ENCODE results near the gene VSX2. TPM values are rescaled to one million over a fixed set of nuclear protein-coding genes. Genes with fewer than 3 reads are reported as not detected.

Gene VSX2
- total RNA-seq, 3 donors from 2014 or later (not counting 1 experiment from before 2014, with no cell fraction given) = not detected

DNA sequence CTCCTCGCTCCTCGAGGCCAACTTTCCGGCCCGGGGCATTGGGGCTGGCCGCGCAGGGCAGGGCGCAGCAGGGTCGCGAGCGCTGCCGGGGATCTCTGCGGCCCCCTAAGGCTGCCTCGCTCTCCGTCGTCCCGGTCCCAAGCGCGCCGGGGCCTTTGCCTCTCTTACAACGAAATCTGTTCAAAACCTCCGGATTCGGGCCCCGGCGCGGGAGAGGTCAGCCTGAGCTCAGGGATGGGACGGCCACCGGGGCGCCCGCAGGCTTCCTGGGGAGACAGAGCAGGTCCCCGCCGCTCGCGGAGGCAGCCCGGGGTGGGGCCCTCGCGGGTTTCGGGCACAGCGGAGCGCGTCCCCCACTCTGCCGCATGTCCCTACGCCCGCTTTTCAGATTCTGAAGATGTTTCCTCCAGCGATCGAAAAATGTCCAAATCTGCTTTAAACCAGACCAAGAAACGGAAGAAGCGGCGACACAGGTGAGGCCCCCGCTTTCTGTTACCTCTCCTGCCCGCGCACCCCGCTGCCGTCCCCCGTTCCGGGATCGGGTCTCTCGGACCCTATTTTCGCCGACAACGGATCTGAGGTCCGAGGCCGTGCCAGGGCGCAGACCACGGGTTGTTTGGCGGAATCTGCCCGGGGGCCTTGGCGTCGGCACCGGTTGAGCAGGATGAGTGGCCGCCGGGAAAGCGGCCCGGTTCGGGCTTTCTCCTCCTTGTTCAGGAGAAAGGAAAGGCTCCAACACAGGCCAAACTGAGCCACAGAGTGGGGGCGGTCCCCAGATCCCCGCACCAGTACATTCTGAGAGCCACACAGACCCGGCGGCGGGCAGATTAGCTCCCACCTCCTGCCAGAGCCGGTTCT is 1.8 kb downstream of the VSX2 start:
- WGBS (ENCODE audit: insufficient coverage) = 3% methylated on average over 80 of the region's 80 CpGs

DNA sequence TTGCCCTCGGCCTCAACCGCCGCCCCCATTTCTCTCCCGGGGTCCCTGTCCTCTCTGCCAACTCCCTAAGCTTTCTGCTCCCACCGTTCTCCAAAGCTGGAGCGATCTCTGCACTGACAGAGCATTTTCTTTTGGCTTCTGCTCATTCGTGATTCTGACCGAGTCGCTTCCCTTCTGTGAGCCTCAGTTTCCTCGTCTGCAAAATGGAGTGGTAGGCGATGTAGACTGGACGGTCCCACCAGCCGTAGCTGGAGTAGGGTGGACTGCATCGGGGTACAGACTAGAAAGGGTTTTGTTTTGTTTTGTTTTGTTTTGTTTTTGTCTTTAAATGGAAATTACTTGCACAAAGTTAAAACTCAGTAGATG is 2.4 kb downstream of the VSX2 start:
- peak overlapping the region; percentile 49 for H3K4me3 Mint-ChIP-seq
- Histone ChIP-seq H3K36me3 (ENCODE audit: control insufficient read depth, insufficient read depth, low read length) (no peaks in the 10 kb centered on the region), H3K27ac (ENCODE audit: low read length) (no peak overlapping the region), H3K4me3 (ENCODE audit: low read length) (no peak overlapping the region), H3K4me1 (ENCODE audit: control insufficient read depth, insufficient read depth, low read length) (peaks cover 16% of the 10 kb centered on the region), H3K27me3 (ENCODE audit: control insufficient read depth, insufficient read depth, low read length) (peaks cover 67% of the 10 kb centered on the region), H3K9me3 (ENCODE audit: control insufficient read depth, insufficient read depth, low read length) (no peaks in the 10 kb centered on the region)
- peaks cover 68 to 76% of the 10 kb centered on the region in 2 donors for H3K27me3 Mint-ChIP-seq (ENCODE audit: low read depth in 2 of 2)
- H3K4me1 Mint-ChIP-seq = peaks cover 6 to 10% of the 10 kb centered on the region in 2 donors
- no peaks in the 10 kb centered on the region for H3K9me3 Mint-ChIP-seq
- DNase-seq = no peak
- 15% methylated on average over 14 of the region's 14 CpGs for WGBS (ENCODE audit: insufficient coverage)
- intact Hi-C loops (cut with micrococcal nuclease) = no loop called here
- ATAC-seq = no peak
- TF ChIP-seq, protein P1, sequence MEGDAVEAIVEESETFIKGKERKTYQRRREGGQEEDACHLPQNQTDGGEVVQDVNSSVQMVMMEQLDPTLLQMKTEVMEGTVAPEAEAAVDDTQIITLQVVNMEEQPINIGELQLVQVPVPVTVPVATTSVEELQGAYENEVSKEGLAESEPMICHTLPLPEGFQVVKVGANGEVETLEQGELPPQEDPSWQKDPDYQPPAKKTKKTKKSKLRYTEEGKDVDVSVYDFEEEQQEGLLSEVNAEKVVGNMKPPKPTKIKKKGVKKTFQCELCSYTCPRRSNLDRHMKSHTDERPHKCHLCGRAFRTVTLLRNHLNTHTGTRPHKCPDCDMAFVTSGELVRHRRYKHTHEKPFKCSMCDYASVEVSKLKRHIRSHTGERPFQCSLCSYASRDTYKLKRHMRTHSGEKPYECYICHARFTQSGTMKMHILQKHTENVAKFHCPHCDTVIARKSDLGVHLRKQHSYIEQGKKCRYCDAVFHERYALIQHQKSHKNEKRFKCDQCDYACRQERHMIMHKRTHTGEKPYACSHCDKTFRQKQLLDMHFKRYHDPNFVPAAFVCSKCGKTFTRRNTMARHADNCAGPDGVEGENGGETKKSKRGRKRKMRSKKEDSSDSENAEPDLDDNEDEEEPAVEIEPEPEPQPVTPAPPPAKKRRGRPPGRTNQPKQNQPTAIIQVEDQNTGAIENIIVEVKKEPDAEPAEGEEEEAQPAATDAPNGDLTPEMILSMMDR (IDR thresholded peaks at IDR 0.05) = no peak
- H3K36me3 Mint-ChIP-seq = peaks cover 7% of the 10 kb centered on the region
- H3K27ac Mint-ChIP-seq = no peak overlapping the region

More for the DNA sequence above, 1.8 kb downstream of the VSX2 start:
- H3K9me3 Mint-ChIP-seq = no peaks in the 10 kb centered on the region
- no peaks in the 10 kb centered on the region for H3K9me3 ChIP-seq (ENCODE audit: control insufficient read depth, insufficient read depth, low read length)
- no peak for ATAC-seq
- H3K27me3 ChIP-seq (ENCODE audit: control insufficient read depth, insufficient read depth, low read length) = peaks cover 66% of the 10 kb centered on the region
- intact Hi-C loops (cut with micrococcal nuclease) = no loop called here
- H3K4me3 ChIP-seq (ENCODE audit: low read length) = no peak overlapping the region
- peaks cover 62 to 76% of the 10 kb centered on the region in 2 donors for H3K27me3 Mint-ChIP-seq (ENCODE audit: low read depth in 2 of 2)
- peaks cover 6 to 10% of the 10 kb centered on the region in 2 donors for H3K4me1 Mint-ChIP-seq
- H3K4me3 Mint-ChIP-seq = peak overlapping the region; percentile 49
- no peak overlapping the region for H3K27ac Mint-ChIP-seq
- peak in 1 of 2 donors; percentile 18 for DNase-seq
- TF ChIP-seq, protein P1 (IDR thresholded peaks at IDR 0.05) = no peak
- peaks cover 16% of the 10 kb centered on the region for H3K4me1 ChIP-seq (ENCODE audit: control insufficient read depth, insufficient read depth, low read length)
- no peaks in the 10 kb centered on the region for H3K36me3 ChIP-seq (ENCODE audit: control insufficient read depth, insufficient read depth, low read length)
- H3K27ac ChIP-seq (ENCODE audit: low read length) = no peak overlapping the region
- peaks cover 7% of the 10 kb centered on the region for H3K36me3 Mint-ChIP-seq

GRCh38 chr14:74242021-74242779 is 3.0 kb downstream of the VSX2 start:
- Histone ChIP-seq H3K9me3 (ENCODE audit: control insufficient read depth, insufficient read depth, low read length) (no peaks in the 10 kb centered on the region), H3K4me3 (ENCODE audit: low read length) (no peak overlapping the region), H3K4me1 (ENCODE audit: control insufficient read depth, insufficient read depth, low read length) (peaks cover 16% of the 10 kb centered on the region), H3K36me3 (ENCODE audit: control insufficient read depth, insufficient read depth, low read length) (no peaks in the 10 kb centered on the region), H3K27me3 (ENCODE audit: control insufficient read depth, insufficient read depth, low read length) (peaks cover 68% of the 10 kb centered on the region), H3K27ac (ENCODE audit: low read length) (no peak overlapping the region)
- no peaks in the 10 kb centered on the region for H3K9me3 Mint-ChIP-seq
- H3K36me3 Mint-ChIP-seq = peaks cover 7% of the 10 kb centered on the region
- peak overlapping the region; percentile 40 for H3K4me3 Mint-ChIP-seq
- WGBS (ENCODE audit: insufficient coverage) = 14% methylated on average over 26 of the region's 28 CpGs
- H3K4me1 Mint-ChIP-seq = peaks cover 6 to 10% of the 10 kb centered on the region in 2 donors
- H3K27ac Mint-ChIP-seq = no peak overlapping the region
- H3K27me3 Mint-ChIP-seq (ENCODE audit: low read depth in 2 of 2) = peaks cover 72 to 76% of the 10 kb centered on the region in 2 donors
- intact Hi-C loops (cut with micrococcal nuclease) = no loop called here
- ATAC-seq (no peak), DNase-seq (no peak)
- TF ChIP-seq, protein P1 (IDR thresholded peaks at IDR 0.05) = no peak

Measured in natural killer cell (primary cell).